HEK293T (cell line): ENCODE measurements around the gene MRPL18.
"Not testable (repeated sequence)": the region's sequence is repeated elsewhere in the genome, so short reads cannot be mapped to it uniquely, and the experiment has no call there.

ENCODE experiments used
- CTCF ChIA-PET: fragments of 350-600 bp; formaldehyde crosslinking; extraction: SDS; loops from one replicate; lab custom pipeline; 2021; ENCODE audit warnings: antibody characterized with exemption, inconsistent platforms; lab: Yijun Ruan, JAX
- POLR2A ChIA-PET: fragments of 350-600 bp; formaldehyde crosslinking; extraction: SDS; loops from one replicate; lab custom pipeline; 2020; ENCODE audit warnings: antibody characterized with exemption, inconsistent platforms; lab: Yijun Ruan, JAX
- DNase-seq: peaks from one replicate; pipeline ENCODE4 v3.0.0; 2012; ENCODE audit warnings: mixed read lengths; ENCODE audit errors: extremely low spot score
- ARNT ChIP-seq: fragments of 450-650 bp; IDR thresholded peaks from 2 replicates; pipeline ENCODE4 v1.6.1; 2017; ENCODE audit warnings: mild to moderate bottlenecking
- BHLHE40 ChIP-seq: fragments of 450-650 bp; IDR thresholded peaks from 2 replicates; pipeline ENCODE4 v1.6.1; 2016; ENCODE audit warnings: mild to moderate bottlenecking, moderate library complexity, borderline replicate concordance
- CTBP1 ChIP-seq: fragments of 450-650 bp; IDR thresholded peaks from 2 replicates; pipeline ENCODE4 v1.6.1; 2016; ENCODE audit warnings: borderline replicate concordance
- ELF4 ChIP-seq: fragments of 450-650 bp; IDR thresholded peaks from 2 replicates; pipeline ENCODE4 v1.6.1; 2017; ENCODE audit warnings: antibody characterized with exemption
- FOXA1 ChIP-seq: fragments of 450-650 bp; IDR thresholded peaks from 2 replicates; pipeline ENCODE4 v1.6.1; 2016; ENCODE audit warnings: mild to moderate bottlenecking
- FOXK2 ChIP-seq: fragments of 450-650 bp; IDR thresholded peaks from 2 replicates; pipeline ENCODE4 v1.6.1; 2016; ENCODE audit warnings: mild to moderate bottlenecking
- FOXM1 ChIP-seq: fragments of 450-650 bp; IDR thresholded peaks from 2 replicates; pipeline ENCODE4 v1.6.1; 2017; ENCODE audit warnings: mild to moderate bottlenecking, borderline replicate concordance
- HDGF ChIP-seq: fragments of 450-650 bp; IDR thresholded peaks from 2 replicates; pipeline ENCODE4 v1.6.1; 2017; ENCODE audit warnings: antibody characterized with exemption, borderline replicate concordance
- L3MBTL2 ChIP-seq: fragments of 450-650 bp; conservative IDR thresholded peaks from 2 replicates; pipeline ENCODE4 v1.6.1; 2016; ENCODE audit warnings: mild to moderate bottlenecking
- LEF1 ChIP-seq: fragments of 450-650 bp; IDR thresholded peaks from 2 replicates; pipeline ENCODE4 v1.6.1; 2017; ENCODE audit warnings: mild to moderate bottlenecking, borderline replicate concordance
- NFRKB ChIP-seq: fragments of 450-650 bp; IDR thresholded peaks from 2 replicates; pipeline ENCODE4 v1.6.1; 2016; ENCODE audit warnings: mild to moderate bottlenecking, moderate library complexity
- SP1 ChIP-seq: fragments of 450-650 bp; IDR thresholded peaks from 2 replicates; pipeline ENCODE4 v1.6.1; 2017
- SUZ12 ChIP-seq: fragments of 450-650 bp; IDR thresholded peaks from 2 replicates; pipeline ENCODE4 v1.6.1; 2016; ENCODE audit warnings: mild to moderate bottlenecking
- TARDBP ChIP-seq: fragments of 450-650 bp; IDR thresholded peaks from 2 replicates; pipeline ENCODE4 v1.6.1; 2016
- ZNF384 ChIP-seq: fragments of 450-650 bp; IDR thresholded peaks from 2 replicates; pipeline ENCODE4 v1.6.1; 2016
- TF ChIP-seq, protein P1 (sequence below): fragments of 450-650 bp; IDR thresholded peaks from 2 replicates; pipeline ENCODE4 v1.6.1; 2016

MRPL18 gene

DNA sequence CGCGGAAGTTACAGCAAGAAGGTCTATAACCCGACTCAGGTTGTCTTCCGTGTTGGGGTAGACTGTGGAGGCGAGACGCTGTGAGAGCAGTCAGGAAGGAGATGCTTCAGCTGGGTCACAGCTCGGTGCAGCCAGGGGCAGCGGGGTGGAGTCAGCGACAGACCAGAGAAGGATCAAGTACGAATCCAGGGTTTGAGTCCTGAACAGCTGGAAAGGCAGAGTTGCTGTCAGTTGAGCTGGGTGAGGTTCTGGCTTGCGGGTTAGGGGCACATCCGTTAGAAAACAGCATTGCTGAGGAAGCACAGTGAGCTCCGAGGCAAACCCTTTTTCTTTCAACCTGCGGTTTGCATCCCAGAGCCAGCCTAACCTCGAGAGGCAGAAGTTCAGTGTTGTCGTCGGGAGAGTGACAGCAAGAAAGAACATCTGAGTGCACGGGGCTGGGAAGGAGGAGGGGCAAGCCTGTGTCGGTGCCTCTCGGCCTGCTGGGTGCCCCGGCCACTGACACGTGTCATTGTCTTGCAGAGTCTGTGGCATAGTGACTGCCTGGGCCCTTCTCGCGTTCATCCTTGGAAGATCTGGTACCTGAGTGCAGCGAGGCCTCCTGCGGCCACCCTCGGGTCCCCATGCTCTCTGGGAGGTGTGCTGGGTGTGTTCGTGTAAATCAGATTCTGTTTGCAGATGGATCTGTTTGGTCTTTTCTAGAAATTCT, 29.8 kb downstream of the MRPL18 start:
- TF ChIP-seq L3MBTL2 (no peak), NFRKB (no peak), SUZ12 (no peak), CTBP1 (no peak), FOXK2 (no peak), LEF1 (no peak), ZNF384 (no peak), FOXA1 (no peak), HDGF (no peak), ARNT (no peak), FOXM1 (no peak), ELF4 (no peak), BHLHE40 (no peak), SP1 (no peak), TARDBP (no peak)
- TF ChIP-seq, protein P1, sequence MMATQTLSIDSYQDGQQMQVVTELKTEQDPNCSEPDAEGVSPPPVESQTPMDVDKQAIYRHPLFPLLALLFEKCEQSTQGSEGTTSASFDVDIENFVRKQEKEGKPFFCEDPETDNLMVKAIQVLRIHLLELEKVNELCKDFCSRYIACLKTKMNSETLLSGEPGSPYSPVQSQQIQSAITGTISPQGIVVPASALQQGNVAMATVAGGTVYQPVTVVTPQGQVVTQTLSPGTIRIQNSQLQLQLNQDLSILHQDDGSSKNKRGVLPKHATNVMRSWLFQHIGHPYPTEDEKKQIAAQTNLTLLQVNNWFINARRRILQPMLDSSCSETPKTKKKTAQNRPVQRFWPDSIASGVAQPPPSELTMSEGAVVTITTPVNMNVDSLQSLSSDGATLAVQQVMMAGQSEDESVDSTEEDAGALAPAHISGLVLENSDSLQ: no peak
- no peak for DNase-seq
- CTCF ChIA-PET: no interaction called here
- POLR2A ChIA-PET: interaction anchor here (1.3 kb wide), 1 partner anchor 93 kb away, joined by 4 read pairs; the partner anchor contains the start of gene WTAP

DNA sequence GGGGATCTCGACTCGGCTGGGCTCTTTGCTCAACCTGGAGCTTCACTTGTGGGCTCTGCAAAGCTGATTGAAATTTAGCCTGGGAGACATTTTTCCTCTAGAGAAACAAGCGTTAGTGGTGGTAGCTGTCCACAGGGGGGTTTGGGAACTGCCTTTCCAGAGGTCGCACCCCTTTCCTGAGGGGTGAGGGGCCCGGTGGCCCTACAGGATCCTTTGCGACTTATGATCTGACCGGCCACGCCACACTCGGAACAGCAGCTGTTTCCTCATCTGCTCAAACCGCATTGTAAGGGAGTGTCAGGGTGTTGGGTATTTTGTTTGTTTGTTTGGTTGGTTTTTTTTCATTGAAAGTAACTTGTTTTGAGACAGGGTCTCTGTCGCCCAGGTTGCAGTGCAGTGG, 30.9 kb downstream of the MRPL18 start:
- DNase-seq: no peak
- TF ChIP-seq TARDBP (no peak), FOXK2 (no peak), ARNT (no peak), BHLHE40 (no peak), CTBP1 (no peak), FOXA1 (no peak), ELF4 (no peak), SP1 (no peak), HDGF (no peak), L3MBTL2 (no peak), LEF1 (no peak), FOXM1 (no peak), SUZ12 (no peak), NFRKB (no peak), ZNF384 (no peak)
- TF ChIP-seq, protein P1: no peak
- POLR2A ChIA-PET: no interaction called here
- CTCF ChIA-PET: no interaction called here

DNA sequence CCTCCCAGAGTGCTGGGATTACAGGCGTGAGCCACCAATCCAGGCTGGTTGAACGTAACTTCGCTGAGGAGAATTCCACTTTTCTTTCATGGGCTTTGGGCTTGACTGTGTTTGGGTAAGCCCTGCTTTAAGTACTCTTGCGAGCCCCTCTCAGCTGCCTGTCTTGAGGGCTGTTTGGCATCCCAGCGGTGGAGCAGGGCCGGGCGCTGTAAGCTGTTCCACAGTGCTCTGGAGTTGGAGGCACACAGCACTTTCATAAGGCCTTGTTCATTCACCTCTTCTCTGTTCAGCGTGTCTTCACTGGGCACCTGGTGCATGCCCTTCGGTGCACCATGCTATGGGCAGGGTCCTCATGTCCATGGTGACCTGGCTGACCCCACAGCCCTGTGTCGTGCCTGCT, 31.5 kb downstream of the MRPL18 start:
- POLR2A ChIA-PET: interaction anchor here (0.7 kb wide), 1 partner anchor 32 kb away, joined by 4 read pairs; the partner anchor contains the start of gene MRPL18
- CTCF ChIA-PET: no interaction called here
- no peak for TF ChIP-seq BHLHE40
- TF ChIP-seq LEF1: no peak
- TF ChIP-seq HDGF: no peak
- TF ChIP-seq FOXA1: no peak
- no peak for TF ChIP-seq FOXM1
- no peak for TF ChIP-seq ARNT
- DNase-seq: no peak

GRCh38 chr6:159823953-159824352, 33.7 kb downstream of the MRPL18 start:
- ChIA-PET POLR2A (no interaction called here), CTCF (no interaction called here)
- TF ChIP-seq FOXK2: no peak
- no peak for TF ChIP-seq LEF1
- no peak for TF ChIP-seq ELF4
- no peak for TF ChIP-seq FOXA1
- no peak for TF ChIP-seq FOXM1
- no peak for TF ChIP-seq ARNT
- DNase-seq: no peak

DNA sequence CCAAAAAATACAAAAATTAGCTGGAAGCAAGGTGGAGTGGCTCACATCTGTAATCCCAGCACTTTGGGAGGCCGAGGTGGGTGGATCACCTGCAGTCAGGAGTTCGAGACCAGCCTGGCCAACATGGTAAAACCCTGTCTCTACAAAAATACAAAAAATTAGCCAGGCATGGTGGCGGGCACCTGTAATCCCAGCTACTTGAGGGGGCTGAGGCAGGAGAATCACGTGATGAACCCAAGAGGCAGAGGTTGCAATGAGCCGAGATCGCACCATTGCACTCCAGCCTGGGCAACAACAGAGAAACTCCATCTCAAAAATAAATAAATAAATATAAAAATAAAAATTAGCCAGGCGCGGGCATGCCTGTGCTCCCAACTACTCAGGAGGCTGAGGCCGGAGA, 34.4 kb downstream of the MRPL18 start:
- DNase-seq, CTCF ChIA-PET, POLR2A ChIA-PET: not testable (repeated sequence)

GRCh38 chr6:159826004-159826403, 35.7 kb downstream of the MRPL18 start:
- TF ChIP-seq L3MBTL2 (no peak), BHLHE40 (no peak)
- TF ChIP-seq, protein P1: no peak
- POLR2A ChIA-PET: no interaction called here
- CTCF ChIA-PET: no interaction called here
- no peak for DNase-seq

GRCh38 chr6:159826968-159827647, 36.8 kb downstream of the MRPL18 start:
- no peak for DNase-seq
- CTCF ChIA-PET: no interaction called here
- POLR2A ChIA-PET: no interaction called here
- TF ChIP-seq, protein P1: no peak
- no peak for TF ChIP-seq ARNT
- no peak for TF ChIP-seq LEF1
- no peak for TF ChIP-seq CTBP1
- TF ChIP-seq HDGF: no peak
- TF ChIP-seq NFRKB: no peak
- TF ChIP-seq L3MBTL2: no peak
- TF ChIP-seq ELF4: no peak
- no peak for TF ChIP-seq SP1
- TF ChIP-seq SUZ12: no peak
- TF ChIP-seq TARDBP: no peak
- TF ChIP-seq BHLHE40: no peak
- TF ChIP-seq FOXA1: no peak
